T-helper 22 cell (primary cell): ENCODE measurements around the gene SPTBN1.
"Not testable (repeated sequence)": the region's sequence is repeated elsewhere in the genome, so short reads cannot be mapped to it uniquely, and the experiment has no call there.

Experiments
- DNase-seq: peaks from one replicate; pipeline ENCODE4 v3.0.0-alpha.2; 2020; ENCODE audit warnings: low read depth

SPTBN1 gene

GRCh38 chr2:54528311-54528955, 72.3 kb downstream of the SPTBN1 start:
- no peak for DNase-seq

- DNase-seq = not testable (repeated sequence)
Measured at GRCh38 chr2:54529518-54529917, 73.4 kb downstream of the SPTBN1 start.

DNA sequence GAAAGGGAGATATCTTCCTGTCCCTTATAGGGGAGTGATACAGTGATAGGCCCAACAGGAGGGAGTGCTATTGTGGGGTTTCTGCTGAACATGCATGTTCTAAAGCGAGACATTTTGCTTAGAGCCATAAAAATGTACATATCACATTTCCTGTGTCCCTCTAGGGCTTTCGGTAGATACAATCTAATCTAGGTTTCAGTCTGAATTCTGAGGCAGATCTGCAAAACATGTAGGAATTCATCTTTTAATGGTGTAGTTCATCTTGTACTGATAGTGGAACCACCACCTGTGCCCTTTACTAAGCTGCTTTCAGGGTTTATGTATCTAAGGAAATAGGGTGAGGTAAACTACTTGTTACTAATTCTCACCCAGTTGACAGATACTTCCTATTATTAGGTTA, 73.8 kb downstream of the SPTBN1 start:
- no peak for DNase-seq

DNA sequence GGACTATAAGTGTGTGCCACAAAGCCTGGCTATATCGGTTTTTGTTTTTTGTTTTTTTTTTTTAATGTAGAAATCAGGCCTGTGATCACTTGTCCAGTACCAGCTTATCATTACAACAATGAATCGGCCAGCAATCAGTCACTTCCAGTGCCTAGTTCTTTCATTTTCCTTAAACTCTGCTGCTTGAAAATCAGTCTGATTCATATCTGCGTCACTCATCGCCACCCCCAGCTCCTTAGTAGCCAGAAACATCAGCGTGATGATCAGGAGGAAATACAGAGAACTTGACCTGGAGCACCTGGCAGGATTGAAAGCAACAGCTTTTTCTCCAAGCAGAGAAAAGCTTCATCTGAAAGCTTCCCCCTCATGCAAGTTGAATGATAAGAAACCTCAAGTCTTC, 75.4 kb downstream of the SPTBN1 start:
- no peak for DNase-seq

- DNase-seq = no peak
Measured at GRCh38 chr2:54534221-54534620, 78.1 kb downstream of the SPTBN1 start.

DNA sequence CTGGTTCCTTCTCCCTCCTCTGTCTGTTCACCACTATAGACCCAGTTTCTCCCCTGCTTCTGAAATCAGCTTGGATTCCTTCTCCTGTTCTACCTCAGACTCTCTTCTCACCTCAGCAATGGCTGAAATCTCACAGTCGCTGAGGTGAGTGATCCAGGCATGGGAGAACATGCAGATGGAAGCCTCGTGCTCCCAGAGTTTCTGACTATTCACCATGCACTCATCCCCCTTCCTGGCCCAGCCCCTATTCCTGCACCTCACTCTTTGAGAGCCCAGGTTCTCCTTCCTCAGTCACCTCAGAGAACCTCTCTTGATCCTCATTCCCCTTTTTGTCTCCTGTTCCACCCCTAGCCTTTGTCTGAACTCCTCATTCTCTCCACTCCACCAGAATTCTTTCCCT, 78.5 kb downstream of the SPTBN1 start:
- no peak for DNase-seq

DNA sequence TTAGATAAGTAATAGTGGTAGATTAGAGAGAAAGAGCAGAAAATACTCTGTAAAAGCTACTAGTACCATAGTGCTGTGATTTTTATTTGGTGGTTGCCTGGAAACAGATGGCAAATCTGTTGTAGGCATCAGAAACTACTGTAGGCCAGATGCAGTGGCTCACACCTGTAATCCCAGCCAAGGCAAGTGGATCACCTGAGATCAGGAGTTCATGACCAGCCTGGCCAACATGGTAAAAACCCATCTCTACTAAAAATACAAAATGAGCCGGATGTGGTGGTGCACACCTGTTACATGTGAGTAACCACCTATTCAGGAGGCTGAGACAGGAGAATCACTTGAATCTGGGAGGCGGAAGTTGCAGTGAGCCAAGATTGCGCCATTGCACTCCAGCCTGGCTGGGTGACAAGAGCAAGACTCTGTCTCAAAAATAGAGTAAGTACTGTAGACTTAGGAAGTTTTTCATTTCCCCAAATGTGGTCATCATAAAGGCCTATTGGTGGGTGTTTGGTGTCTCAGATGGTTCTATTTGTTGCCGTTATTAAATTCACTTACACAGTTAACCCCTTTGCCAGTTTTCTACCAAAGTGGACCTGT, 79.6 kb downstream of the SPTBN1 start:
- DNase-seq = no peak

- DNase-seq = no peak
Measured at GRCh38 chr2:54536720-54537119, 80.6 kb downstream of the SPTBN1 start.

DNA sequence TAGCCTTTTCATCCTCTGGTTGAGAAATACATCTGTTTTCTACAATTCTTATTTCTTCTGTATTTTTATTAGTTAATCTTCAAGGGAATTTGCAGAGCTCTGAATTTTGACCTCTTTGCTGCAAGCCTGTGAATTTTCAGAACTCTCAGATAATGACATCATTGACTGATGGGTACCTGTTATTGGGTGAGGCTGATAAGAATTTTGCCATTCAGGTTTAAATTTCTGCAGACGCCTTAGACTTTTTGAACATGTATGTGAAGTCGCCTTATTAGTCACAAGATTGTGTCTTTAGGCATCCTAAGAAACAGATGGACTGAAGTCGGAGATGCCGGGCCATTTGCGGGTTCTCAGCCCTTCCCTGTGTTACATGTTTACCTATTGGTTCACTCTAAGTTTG, 82.4 kb downstream of the SPTBN1 start:
- no peak for DNase-seq

- DNase-seq = no peak
Measured at GRCh38 chr2:54539683-54540082, 83.6 kb downstream of the SPTBN1 start.

DNA sequence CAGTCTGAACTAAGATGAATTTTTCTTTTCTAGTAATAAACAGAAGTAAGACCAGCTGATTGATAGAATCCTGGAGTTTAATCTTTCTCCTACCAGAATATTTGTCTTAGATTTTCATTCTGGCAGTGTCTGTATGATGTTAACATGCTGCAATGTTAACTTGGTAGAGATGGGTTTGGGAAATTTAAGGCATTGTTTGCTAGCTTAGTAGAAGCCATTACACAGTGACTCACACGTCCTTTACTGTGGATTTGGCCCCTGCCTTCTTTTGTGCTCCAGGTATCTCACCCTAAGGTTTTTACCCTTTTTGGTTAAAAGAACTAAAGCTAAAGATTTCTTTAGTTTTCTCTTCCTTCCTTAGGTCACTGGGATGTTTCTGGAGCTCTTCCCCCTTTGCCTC, 84.1 kb downstream of the SPTBN1 start:
- DNase-seq = no peak

GRCh38 chr2:54541995-54542394, 85.9 kb downstream of the SPTBN1 start:
- no peak for DNase-seq

- no peak for DNase-seq
Measured at GRCh38 chr2:54543733-54544396, 87.7 kb downstream of the SPTBN1 start.

DNA sequence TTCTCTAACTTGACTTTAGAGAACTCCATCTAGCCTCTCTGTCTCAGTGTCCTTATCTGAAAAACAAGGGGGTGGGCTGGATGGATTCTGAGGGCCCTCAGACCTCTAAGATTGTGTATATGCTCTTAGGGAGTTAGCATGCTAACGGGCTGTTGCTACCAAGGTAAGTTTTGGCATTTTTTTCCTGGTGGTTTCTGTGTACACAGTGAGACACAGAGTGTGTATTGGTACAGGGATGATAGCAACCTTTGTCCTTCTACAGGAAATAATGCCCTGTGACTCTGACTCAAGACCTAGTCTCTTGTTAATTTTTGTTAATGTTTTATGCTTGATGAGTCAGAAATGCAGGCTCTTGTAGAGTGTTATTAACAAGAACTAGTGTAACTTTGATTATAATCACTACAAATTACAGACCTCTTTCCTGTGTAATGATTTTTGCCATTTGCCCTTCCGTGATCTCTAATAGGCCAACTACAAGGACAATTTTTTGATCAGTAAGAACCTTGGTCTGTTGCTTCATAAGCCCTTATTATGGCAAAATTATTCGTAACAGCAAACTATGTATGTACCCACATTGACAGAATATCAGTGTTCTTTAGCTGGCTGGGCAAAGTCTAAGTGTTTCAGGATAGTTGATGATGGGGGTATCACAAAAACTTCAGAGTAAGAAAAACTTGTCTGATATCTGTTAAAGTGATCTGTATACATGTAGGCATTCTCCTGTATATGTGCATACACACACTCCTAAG, 89.7 kb downstream of the SPTBN1 start:
- DNase-seq = no peak

DNA sequence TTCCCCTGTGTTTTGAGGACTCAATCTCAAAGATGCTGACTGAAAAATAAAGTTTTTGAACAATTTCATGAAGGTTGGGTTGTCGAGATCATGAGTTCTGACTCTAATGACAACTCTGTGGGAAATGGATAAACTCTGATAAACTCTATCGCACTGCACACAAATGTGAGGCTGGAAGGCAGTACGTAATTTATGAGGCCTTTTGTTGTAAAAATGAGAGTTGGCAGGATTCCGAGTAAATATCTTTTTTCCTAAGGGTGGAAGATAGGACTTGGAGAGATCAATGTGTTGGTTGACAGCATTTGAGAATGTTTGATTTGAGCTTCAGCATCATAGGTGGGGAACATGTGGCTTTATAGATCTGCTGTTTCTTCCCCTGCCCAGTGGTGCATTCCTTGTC, 90.4 kb downstream of the SPTBN1 start:
- no peak for DNase-seq

DNA sequence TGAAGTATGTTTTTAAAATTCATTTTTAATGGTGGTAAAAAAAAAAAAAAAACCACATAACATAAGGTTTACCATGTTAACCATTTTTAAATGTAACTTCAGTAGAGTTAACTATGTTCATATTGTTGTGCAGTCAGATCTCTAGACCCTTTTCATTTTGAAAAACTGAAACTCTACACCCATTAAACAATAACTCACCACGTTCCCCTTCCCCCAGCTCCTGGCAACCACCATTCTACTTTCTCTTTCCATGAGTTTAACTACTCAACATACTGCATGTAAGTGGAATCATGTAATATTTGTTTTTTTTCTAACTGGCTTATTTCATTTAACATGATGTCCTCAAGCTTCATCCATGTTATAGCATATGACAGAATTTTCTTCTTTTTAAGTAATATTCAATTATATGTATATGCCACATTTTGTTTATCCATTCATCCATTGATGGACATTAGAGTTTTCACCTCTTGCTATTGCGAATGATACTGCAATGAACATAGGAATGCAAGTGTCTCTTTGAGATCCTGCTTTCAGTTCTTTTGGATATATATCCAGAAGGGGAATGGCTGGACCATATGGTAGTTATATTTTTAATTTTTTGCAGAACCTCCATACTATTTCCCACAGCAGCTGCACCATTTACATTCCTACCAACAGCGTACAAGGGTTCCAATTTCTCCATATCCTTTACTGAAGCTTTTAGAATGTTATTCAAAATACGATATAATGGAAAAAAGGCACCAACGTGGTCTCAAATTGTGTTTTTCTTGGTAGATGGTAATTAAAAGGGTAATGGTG, 91.0 kb downstream of the SPTBN1 start:
- no peak for DNase-seq

DNA sequence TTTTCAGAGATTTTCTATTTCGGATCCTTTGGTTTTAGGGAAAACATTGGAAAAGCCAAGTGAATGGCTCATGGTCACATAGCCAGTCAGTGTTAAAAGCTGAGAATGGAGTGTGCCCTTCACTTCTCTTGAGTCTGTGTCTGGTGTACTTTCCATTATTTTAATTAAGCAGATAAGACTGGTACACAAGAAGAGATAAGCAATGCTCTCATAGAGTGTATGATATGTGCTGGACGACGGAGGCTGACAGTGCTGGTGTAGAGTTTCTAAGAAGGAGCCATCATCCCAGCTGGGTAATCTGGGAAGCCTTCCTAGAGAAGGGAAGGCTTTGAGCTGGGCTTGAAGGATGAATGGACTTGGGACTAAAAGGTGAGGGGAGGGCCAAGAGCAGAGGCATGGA, 93.3 kb downstream of the SPTBN1 start:
- DNase-seq = no peak

DNA sequence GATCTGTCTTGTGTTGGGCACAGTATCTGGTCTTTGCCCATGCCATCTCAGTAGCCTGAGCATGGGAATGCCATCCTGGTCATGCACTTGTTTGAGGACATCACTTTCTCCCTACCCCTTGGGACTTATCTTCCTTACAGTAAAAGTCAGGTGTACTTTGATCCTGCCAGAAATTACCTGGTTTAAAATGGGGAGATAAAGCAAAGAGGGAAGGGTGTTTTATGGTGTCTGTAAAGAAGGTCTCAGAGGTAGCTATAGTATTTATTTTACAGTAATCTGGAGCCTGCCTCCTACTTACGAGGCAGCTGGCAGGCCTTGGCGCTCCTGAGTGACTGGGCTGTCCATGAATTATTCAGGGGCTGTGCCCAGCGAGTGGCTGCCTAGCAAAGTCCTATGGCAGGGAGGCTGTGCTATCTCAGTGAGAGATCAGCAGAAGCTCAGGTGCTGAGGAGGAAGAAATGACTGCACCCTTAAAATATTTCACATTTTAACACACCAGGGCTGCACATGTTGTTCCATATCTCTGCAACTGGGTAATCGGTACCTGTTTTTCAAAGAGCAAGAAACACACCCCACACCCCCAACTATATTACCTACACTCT, 93.9 kb downstream of the SPTBN1 start:
- DNase-seq = no peak

GRCh38 chr2:54550547-54550946, 94.4 kb downstream of the SPTBN1 start:
- DNase-seq = no peak

GRCh38 chr2:54551123-54551756, 95.1 kb downstream of the SPTBN1 start:
- no peak for DNase-seq

- no peak for DNase-seq
Measured at GRCh38 chr2:54553075-54553474, 96.9 kb downstream of the SPTBN1 start.
